GM12892 (cell line): ENCODE results near the gene SEZ6L2.
"Not testable (repeated sequence)": the region's sequence is repeated elsewhere in the genome, so short reads cannot be mapped to it uniquely, and the experiment has no call there.

ENCODE experiments used
- DNase-seq: peaks from one replicate; pipeline ENCODE4 v3.0.0; 2011; ENCODE audit not compliant: insufficient read length
- FAIRE-seq: peaks from 2 replicates; lab custom pipeline; 2011; peaks lifted over from hg19 to GRCh38; lab: Jason Lieb, UNC
- POLR2A ChIP-seq: IDR thresholded peaks from 2 replicates; pipeline ENCODE4 v1.6.1; 2011; ENCODE audit warnings: low read depth, low read length, control low read depth
- POLR2AphosphoS5 ChIP-seq: IDR thresholded peaks from 2 replicates; pipeline ENCODE4 v1.6.1; 2011; ENCODE audit warnings: low read depth, low read length, control low read depth
- TAF1 ChIP-seq: IDR thresholded peaks from 2 replicates; pipeline ENCODE4 v1.6.1; 2011; ENCODE audit warnings: low read depth, mild to moderate bottlenecking, control low read depth, low read length, borderline replicate concordance

SEZ6L2 gene

GRCh38 chr16:29922986-29923501 is 23.7 kb upstream of the SEZ6L2 start:
- FAIRE-seq = no peak
- DNase-seq = no peak
- no peak for TF ChIP-seq TAF1
- TF ChIP-seq POLR2AphosphoS5 = no peak
- TF ChIP-seq POLR2A = no peak

DNA sequence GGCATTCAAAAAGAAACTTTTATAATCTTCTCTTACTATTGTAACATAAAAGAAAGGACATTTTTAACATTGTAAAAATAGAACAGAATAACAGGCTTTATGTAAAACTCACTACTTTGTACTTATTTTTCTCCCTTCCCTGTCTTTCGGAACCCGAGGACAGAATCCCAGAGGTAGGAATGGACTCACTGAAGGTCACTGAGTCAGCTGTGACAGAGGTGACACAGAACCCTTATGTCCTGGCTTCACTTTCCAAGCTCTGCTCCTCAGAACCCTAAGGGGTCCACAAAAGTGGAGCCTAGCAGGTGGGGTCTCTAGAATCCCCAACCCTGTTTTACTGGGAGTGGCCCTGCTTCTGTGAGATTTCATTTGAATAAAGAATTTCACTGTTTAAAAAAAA is 23.0 kb upstream of the SEZ6L2 start:
- FAIRE-seq (no peak), DNase-seq (no peak)
- no peak for TF ChIP-seq POLR2AphosphoS5
- no peak for TF ChIP-seq POLR2A
- no peak for TF ChIP-seq TAF1

GRCh38 chr16:29921034-29921385 is 21.7 kb upstream of the SEZ6L2 start:
- no peak for DNase-seq
- no peak for FAIRE-seq
- no peak for TF ChIP-seq POLR2AphosphoS5
- TF ChIP-seq POLR2A = no peak
- no peak for TF ChIP-seq TAF1

DNA sequence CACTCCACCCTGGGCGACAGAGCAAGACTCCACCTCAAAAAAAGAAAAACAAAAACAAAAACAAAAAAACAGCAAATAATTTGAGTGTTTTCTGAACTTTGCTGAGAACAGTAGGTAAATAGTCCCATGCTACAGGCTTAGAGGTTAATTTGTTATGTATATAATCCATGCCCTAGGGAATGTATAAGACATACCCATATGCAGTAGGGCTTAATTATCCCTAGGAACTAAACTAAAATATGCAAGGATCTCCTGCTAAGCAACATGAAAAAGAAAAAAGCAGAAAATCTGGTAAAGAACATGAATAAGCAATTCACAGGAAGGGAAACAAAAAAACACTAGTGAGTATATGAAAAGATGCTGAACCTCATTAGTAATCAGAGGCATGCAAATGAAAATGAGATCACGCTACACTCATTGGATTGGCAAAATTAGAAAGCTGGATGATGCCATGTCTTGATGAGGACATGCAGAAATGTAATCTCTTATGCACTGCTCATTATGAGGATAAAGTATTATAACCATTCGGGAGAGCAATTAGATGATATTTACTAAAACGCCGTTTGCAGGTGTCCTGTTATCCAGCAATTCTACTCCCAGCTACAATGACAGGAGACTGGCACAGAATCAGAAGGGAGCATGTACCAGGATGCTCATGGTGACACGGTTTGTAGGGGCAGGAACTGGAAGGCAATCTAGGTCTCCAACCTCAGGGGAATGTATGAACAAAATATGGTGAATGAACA is 21.1 kb upstream of the SEZ6L2 start:
- FAIRE-seq (no peak), DNase-seq (no peak)
- TF ChIP-seq TAF1 (no peak), POLR2AphosphoS5 (no peak), POLR2A (no peak)

- FAIRE-seq (no peak), DNase-seq (no peak)
- TF ChIP-seq POLR2A (no peak), POLR2AphosphoS5 (no peak), TAF1 (no peak)
These were observed 17.6 kb upstream of the SEZ6L2 start for GRCh38 chr16:29916979-29917378.

- DNase-seq = no peak
- TF ChIP-seq POLR2A (no peak), TAF1 (no peak)
- FAIRE-seq = no peak
These were observed 16.4 kb upstream of the SEZ6L2 start for GRCh38 chr16:29915590-29916247.

DNA sequence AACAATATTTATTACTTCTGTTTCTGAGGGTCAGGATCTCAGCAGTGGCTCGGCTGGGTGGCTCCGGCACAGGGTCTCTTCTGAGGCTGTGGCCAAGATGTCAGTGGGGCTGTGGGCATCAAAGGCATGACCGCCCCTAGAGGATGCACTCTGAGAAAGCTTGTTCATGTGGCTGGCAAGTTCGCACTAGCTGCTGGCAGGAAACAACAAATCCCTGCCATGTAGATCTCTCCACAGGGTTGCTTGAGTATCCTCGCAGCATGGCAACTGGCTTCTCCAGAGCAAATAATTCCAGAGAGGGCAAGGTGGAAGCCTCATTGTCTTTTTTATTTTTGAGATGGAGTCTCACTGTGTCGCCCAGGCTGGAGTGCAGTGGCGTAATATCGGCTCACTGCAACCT is 14.2 kb upstream of the SEZ6L2 start:
- TF ChIP-seq TAF1 = no peak
- no peak for TF ChIP-seq POLR2AphosphoS5
- TF ChIP-seq POLR2A = no peak
- no peak for DNase-seq
- FAIRE-seq = no peak

GRCh38 chr16:29912087-29912486 is 12.7 kb upstream of the SEZ6L2 start:
- no peak for TF ChIP-seq TAF1
- no peak for TF ChIP-seq POLR2A
- no peak for TF ChIP-seq POLR2AphosphoS5
- FAIRE-seq (no peak), DNase-seq (no peak)

DNA sequence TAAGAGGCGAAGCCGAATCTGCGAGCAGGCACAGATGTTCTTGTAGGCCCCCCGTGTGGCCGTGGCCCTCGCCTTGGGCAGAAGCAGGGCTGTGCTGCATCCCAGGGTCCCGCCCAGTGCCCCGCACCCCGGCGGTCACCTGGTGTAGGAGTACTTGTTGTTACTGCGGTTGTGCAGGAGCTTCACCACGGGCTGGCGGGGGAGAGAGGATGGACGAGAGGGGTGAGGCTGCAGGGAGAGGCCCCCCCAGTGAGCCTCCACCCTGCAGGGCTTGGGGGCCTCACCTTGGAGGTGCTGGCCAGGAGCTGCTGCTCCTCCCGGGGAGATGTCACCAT is 12.3 kb upstream of the SEZ6L2 start:
- no peak for DNase-seq
- no peak for FAIRE-seq
- TF ChIP-seq POLR2AphosphoS5 = no peak
- TF ChIP-seq POLR2A = no peak
- no peak for TF ChIP-seq TAF1

- TF ChIP-seq POLR2A = no peak
- no peak for TF ChIP-seq TAF1
- TF ChIP-seq POLR2AphosphoS5 = no peak
- FAIRE-seq (no peak), DNase-seq (no peak)
These were observed 11.7 kb upstream of the SEZ6L2 start for GRCh38 chr16:29910819-29911675.

GRCh38 chr16:29909851-29910250 is 10.5 kb upstream of the SEZ6L2 start:
- FAIRE-seq, DNase-seq: not testable (repeated sequence)

DNA sequence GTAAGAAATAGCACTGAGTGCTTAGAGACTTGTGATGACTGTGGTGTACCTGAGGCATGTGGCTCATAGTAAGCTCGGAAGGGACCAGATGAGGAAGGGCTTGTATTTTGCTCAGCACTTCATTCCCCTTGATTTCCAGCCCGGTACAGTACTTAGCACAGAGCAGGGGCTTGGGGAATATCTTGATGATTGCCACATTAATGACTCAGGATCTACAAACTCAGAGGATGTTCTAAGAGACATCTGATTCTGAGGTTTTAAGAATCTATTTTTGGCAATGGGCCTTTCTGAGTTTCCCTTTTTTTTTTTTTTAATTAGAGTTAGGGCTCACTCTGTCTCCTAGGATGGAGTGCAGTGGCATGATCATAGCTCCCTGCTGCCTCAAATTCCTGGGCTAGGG is 10.0 kb upstream of the SEZ6L2 start:
- DNase-seq = no peak
- TF ChIP-seq POLR2A = no peak
- TF ChIP-seq TAF1 = no peak
- no peak for TF ChIP-seq POLR2AphosphoS5
- no peak for FAIRE-seq
